A172 (cell line): ENCODE data around the gene RTN4. TPM values are rescaled to one million over a fixed set of nuclear protein-coding genes. Genes with fewer than 3 reads are reported as not detected.
A peak's percentile ranks its signal among the peaks of the same experiment; 100 is the strongest.
"Not testable (repeated sequence)": the region's sequence is repeated elsewhere in the genome, so short reads cannot be mapped to it uniquely, and the experiment has no call there.

ENCODE experiments used
- DNase-seq: peaks from one replicate; pipeline ENCODE4 v3.0.0-alpha.2; 2015; ENCODE audit warnings: low spot score
- total RNA-seq: library from RNA; depleted of rRNA; stranded (reverse); fragments of >200 nt; shearing (Covaris generic); gene quantifications from 2 replicates; pipeline ENCODE4 v1.2.3, GENCODE V29; 2014

RTN4 gene
- total RNA-seq, 1 experiment from 2014 or later: 361 TPM

GRCh38 chr2:55063713-55064323 is 13.6 kb upstream of the RTN4 start:
- peak; percentile 15 for DNase-seq

- no peak for DNase-seq
Measured at GRCh38 chr2:55063226-55063625, 13.0 kb upstream of the RTN4 start.

- no peak for DNase-seq
Measured at GRCh38 chr2:55062754-55063153, 12.5 kb upstream of the RTN4 start.

DNA sequence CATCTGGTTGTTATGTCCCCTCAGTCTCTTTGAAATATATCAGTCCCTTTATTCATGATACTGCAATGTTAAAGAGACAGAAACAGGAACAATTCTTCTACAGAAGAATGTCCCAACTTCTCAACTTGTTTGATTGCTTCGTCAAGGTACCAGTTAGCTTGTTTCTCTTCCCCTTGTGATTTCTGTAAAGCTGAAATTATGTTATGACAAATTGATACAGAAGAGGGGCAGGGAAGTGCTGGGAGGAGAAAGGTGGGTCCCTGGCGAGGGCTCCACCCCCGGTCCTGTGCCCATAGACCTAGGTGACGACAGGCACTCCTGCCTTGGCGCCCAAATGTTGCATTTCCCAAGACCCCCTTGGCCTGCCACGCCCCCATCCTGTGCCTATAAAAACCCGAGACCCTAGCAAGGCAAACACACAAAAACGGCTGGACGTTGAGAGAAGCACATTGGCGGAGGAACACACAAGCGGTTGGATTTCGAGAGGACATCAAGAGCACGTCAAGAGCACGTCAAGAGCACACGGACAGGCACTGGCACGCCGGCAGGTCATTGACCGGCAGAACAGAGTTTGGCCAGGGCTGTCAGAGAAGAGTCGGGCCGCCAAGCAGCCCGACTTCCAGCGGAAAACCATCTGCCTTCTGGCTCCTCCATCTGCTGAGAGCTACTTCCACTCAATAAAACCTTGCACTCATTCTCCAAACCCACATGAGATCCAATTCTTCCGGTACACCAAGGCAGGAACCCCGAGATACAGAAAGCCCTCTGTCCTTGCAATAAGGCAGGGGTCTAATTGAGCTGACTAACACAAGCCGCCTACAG is 11.5 kb upstream of the RTN4 start:
- DNase-seq: no peak

DNA sequence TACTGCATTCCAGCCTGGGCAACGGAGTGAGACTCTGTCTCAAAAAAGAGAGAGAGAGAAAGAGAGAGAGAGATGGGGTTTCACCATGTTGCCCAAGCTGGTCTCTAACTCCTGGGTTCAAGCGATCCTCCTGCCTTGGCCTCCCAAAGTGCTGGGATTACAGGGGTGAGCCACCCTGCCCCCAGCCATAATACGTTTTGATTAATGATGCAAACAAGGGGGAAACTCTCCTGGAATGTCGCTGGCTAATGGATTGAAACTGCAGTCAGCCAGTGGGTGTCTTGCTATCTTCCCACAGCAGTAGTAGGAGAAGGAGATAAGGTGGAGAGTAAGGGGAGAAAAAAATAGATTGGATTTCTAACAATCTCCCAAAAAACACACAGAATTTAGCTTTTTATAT is 9.5 kb upstream of the RTN4 start:
- DNase-seq: no peak

DNA sequence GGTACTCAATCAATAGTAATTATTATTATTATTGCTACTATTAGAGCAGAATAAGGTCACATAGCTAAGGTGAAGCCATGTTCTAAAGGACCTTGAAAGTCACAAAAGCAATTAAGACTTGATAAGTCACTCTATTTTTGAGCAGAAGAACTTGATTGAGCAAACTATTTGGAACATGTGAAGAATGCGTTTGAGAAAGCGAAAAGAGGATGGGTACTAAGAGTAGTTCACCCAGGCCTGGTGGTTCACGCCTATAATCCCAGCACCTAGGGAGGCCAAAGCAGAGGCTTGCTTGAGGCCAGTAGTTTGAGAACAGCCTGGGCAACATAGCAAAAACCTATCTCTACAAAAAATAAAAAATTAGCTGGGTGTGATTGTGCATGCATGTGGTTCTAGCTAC is 7.2 kb upstream of the RTN4 start:
- DNase-seq: no peak

DNA sequence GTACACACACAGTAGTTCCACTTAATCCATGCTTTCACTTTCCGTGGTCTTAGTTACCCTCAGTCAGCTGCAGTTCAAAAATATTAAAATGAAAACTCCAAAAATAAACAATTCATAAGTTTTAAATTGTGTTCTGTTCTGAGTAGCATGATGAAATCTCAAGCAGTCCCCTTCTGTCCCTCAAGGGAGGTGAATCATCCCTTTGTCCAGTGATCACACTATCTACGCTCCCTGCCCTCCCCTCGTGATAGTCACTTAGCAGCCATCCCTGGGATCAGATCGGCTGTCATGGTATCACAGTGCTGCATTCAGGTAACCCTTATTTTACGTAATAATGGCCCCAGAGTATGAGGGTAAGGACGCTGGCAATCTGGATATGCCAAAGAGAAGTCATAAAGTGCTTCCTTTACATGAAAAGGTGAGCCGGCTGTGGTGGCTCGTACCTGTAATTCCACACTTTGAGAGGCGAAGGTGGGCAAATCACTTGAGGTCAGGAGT is 5.8 kb upstream of the RTN4 start:
- DNase-seq: peak; percentile 63

- no peak for DNase-seq
Measured at GRCh38 chr2:55054106-55054875, 4.0 kb upstream of the RTN4 start.

GRCh38 chr2:55053225-55053624 is 3.0 kb upstream of the RTN4 start:
- not testable (repeated sequence) for DNase-seq

DNA sequence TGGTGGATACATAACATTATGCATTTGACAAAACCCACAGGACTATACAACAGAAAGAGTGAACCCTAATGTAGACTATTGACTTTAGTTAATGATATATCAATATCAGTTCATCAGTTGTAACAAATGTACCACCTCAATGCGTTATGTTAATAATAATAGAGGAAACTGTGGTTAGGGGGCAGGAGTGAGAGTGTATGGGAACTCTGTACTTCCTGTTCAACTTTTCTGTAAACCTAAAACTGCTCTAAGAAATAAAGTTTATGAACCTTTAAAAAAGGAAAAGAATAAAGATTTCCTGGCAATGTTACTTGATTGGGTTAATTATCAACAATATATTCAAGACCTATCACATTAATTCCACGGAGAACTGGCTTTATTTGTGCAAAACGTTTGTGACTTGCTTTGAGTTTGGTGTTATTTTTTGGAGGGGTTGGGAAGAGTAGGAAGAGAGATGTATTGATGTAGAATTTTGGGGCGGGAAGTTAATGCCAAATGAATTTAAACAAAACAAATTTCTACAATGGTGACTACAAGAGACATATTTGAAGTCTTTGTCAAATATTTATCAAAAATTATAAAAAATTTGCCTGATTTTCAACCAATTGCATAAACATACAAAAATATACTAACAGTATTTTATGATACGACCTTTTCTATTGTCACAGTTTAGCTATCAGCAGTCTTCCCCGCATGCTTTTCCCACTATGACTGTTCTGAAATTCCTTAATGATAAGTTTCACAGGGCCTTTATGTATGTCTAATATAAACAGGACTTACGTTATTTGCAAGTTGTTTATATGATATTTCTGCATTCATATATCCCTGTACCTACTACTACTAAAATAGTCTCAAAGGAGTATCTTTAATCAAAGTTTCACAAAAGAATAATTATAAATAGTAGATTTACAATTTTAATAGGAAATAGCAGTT is 2.1 kb upstream of the RTN4 start:
- DNase-seq: peak; percentile 42

DNA sequence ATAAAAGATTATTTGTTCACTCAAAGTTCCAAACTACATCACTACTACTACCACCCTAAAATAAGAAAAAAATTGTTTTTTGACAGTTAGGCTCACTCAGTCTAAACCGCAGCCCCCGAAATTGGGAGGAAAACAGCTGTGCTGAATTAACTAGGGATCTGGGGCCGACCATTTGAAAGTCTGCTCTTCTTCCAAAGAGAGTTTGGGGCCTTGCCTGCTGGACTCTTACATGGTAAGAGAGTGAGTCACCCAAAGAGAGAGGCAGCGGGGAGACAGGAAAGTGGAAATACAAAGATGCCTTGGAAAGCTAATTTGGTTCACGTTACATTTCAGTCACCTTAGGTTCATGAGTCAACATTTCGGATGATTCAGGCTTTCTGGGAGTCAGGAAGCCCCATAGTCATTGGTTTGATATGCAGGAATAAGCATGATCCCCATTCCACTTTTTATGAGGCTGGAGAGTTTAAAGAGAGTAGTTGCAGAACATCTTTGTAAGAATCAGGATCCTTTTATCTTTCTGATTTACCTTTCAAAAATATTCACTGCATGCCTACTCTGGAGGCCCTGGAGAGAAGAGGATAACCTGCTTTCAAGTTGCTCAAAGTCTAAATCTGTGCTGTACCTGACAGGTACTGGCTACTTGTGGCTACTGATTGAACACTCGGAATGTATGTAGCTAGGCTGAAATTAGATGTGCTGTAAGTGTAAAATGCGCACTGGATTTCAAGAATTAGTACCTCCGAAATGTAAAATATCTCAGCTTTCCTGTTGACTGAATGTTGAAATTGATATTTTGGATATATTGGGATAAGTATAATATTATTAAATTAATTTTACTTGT is 995 bp upstream of the RTN4 start:
- peak; percentile 99 for DNase-seq

DNA sequence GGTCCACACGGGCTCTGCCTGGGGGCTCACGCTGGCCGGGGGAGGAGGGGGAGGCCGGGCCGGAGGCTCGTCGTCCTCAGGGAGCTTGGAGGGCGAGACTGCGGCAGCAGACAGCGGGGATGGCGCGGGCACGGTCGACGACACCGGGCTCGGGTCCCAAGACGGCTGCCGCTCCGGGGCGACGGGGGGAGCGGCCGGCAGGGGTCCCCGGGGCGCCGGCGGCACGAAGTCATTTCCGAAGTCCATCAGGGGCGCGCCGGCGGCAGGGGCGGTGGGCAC is 491 bp downstream of the RTN4 start:
- no peak for DNase-seq

DNA sequence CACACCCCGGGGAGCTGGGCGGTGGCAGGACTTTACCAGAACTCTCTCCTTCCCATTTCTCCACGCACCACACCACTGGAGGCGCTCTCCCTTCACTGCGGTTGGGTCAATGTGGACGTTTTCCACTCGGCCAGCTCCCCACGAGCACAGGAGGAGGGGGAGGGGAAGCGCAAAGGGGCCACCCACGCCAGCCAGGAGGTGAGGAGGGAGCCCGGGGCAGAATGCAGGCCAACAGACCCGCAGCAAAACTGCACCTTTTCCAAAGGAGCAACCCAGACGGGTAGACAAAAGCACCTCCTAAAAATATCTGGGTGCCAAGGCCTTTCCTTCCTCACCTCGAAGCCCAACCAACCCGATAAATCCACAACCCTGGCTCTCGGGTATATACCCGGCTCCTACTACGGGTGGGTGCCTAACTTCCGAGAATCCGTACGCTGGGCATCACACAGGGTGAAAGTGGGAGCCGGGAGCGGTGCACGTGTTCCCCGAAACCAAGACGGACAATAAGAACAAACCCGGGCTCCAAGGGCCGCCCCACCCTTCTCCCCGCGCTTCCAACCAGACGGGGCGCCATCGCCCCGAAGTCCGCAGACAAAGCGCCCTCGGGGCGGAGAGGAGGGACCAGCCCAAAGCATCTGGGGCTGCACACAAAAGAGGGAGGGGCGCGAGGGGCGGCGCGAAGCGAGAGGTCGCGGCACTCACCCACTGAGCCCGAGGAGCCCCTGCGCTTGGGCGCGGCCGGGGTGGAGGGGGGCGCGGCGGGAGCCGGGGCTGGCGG is 1.0 kb downstream of the RTN4 start:
- DNase-seq: peak; percentile 70

- DNase-seq: peak; percentile 31
Measured at GRCh38 chr2:55048508-55049042, 1.7 kb downstream of the RTN4 start.

- DNase-seq: peak; percentile 37
Measured at GRCh38 chr2:55047677-55048299, 2.5 kb downstream of the RTN4 start.

GRCh38 chr2:55045780-55046179 is 4.5 kb downstream of the RTN4 start:
- DNase-seq: no peak

DNA sequence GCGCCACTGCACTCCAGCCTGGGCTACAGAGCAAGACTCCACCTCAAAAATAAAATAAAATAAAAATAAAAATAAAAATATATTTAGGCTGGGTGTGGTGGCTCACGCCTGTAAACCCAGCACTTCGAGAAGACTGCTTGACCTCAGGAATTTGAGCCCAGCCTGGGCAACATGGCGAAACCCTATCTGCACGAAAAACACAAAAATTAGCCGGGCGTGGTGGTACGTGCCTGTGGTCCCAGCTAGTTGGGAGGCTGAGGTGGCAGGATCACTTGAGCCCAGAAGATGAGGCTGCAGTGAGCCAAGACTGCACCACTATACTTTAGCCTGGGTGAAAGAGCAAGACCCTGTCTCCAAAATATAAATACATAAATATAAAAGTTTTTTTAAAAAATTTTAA is 6.4 kb downstream of the RTN4 start:
- DNase-seq: no peak

DNA sequence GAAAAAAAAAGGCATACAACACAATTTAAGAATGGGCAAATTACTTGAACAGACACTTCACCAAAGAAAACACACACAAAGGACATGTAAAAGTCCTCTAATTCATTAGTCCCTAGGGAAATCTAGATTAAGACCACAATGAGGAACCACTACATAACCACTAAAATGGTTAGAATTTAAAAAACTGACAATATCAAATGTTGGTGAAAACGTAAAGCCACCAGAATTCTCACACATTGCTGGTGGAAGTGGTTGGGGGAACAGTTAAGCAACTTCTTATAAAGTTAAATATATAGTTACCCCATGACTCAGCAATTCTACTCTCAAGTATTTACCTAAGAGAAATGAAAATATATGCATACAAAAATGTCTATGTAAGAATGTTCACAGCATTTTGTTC is 11.8 kb downstream of the RTN4 start:
- DNase-seq: no peak

DNA sequence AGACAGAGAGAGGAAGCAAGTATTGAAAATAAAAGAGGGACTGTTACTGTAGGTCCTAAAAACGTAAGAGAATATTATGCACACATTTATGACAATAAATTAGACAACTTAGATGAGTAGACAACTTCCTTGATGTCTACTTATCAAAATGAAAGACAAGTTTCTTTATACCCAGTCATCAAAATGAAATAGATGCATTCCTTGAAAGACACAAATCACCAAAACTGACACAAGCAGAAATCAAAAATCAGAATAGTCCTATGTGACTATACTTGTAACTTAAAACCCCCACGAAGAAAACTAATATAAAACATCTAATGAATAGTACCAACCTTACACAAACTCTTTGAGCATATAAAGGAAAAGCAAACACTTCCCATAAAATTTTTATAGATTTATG is 14.5 kb downstream of the RTN4 start:
- DNase-seq: no peak
